Aorta (tissue), 5 donors: ENCODE measurements around the gene CPA3. TPM values are rescaled to one million over a fixed set of nuclear protein-coding genes. Genes with fewer than 3 reads are reported as not detected.

Source experiments
- ATAC-seq: fragments of 200-7000 bp; cut with Tn5 transposase; one replicate; pipeline ENCODE4 v1.9.1; 2022; ENCODE audit warnings: moderate library complexity; ENCODE audit not compliant: low FRiP score
- DNase-seq, 2 donors: peaks; one replicate each; pipeline ENCODE4 v3.0.0-alpha.2; 2020
- H3K27ac ChIP-seq, 2 donors: one replicate each; pipeline ENCODE4 v1.5.1; 2013; ENCODE audit warnings: low read length in 2 of 2, mild to moderate bottlenecking in 2 of 2, moderate library complexity in 2 of 2, control low read depth in 1 of 2, inconsistent platforms in 1 of 2, low read depth in 1 of 2
- H3K27me3 ChIP-seq, 2 donors: one replicate each; pipeline ENCODE4 v1.6.1; 2013; ENCODE audit warnings: control low read depth in 1 of 2, low read length in 1 of 2, mild to moderate bottlenecking in 1 of 2, moderate library complexity in 1 of 2; ENCODE audit not compliant: insufficient read depth in 2 of 2, control insufficient read depth in 1 of 2
- H3K36me3 ChIP-seq, 2 donors: one replicate each; pipeline ENCODE4 v1.6.1; 2013; ENCODE audit warnings: control low read depth in 1 of 2, low read length in 1 of 2, mild to moderate bottlenecking in 1 of 2; ENCODE audit not compliant: insufficient read depth in 2 of 2, control insufficient read depth in 1 of 2
- H3K4me1 ChIP-seq, 2 donors: one replicate each; pipeline ENCODE4 v1.6.1; 2013; ENCODE audit warnings: low read length in 2 of 2, control low read depth in 1 of 2, mild to moderate bottlenecking in 1 of 2, moderate library complexity in 1 of 2; ENCODE audit not compliant: insufficient read depth in 2 of 2, control insufficient read depth in 1 of 2
- H3K4me3 ChIP-seq, 2 donors: one replicate each; pipeline ENCODE4 v1.5.1; 2013; ENCODE audit warnings: low read length in 2 of 2, control low read depth in 1 of 2, mild to moderate bottlenecking in 1 of 2
- H3K9me3 ChIP-seq: one replicate; pipeline ENCODE4 v1.6.1; 2013; ENCODE audit warnings: mild to moderate bottlenecking, low read length; ENCODE audit not compliant: control insufficient read depth
- WGBS, 2 donors: extraction: QIAGEN DNeasy Blood & Tissue Kit; methylation state at CpG; one replicate each; pipeline ENCODE4 v1.1.7; 2013; 5-methylcytosine and 5-hydroxymethylcytosine counted together
- intact Hi-C, 2 donors: fragments of 100-400 bp; cut with DNase I; formaldehyde crosslinking; loops; one replicate each; pipeline versions ENCODE4 v1.14.2 to v1.15.0; 2022
- long read RNA-seq, 2 donors: library from polyadenylated mRNA; unstranded; transcript quantifications; one replicate each; pipeline ENCODE4 v2.0.0, GENCODE V29; 2020 to 2021
- polyA plus RNA-seq, 2 donors: library from polyadenylated mRNA; stranded (reverse); fragments of 200-250 nt; gene quantifications; one replicate each; pipeline ENCODE4 v1.2.3, GENCODE V29; 2013
- total RNA-seq, 2 donors: library from RNA; stranded (reverse); fragmentation: NEBNext Ultra II Directional; extraction: Animal tissue kit (Norgen Biotek cat#: 25700); gene quantifications; one replicate each; pipeline ENCODE4 v1.2.1, GENCODE V29; 2021
- donor health status: healthy with polysubstance abuse.
- donor health status: Bipolar disorder and iron deficiency.
- donor health status: DM: no; HTN: no; CAD: no.
- donor health status: DM: no; HTN: no; CAD: no.
- donor health status: DM: yes; HTN: yes; CAD: no.

The CPA3 gene
- total RNA-seq (10 to 100 TPM in 1 of 2 donors, 1 to 10 TPM in 1; 5.6 to 20.5 TPM), polyA plus RNA-seq (1 to 10 TPM in 1 of 2 donors, under 1 TPM in 1; 0.69 to 2.9 TPM)
- long read RNA-seq, donor 1, result 0 reads
- long read RNA-seq, donor 2, partial matches to known transcripts, result 0 of 1 reads
- long read RNA-seq, donor 2, other reads (novel, unspliced or antisense), result 1 of 1 reads

GRCh38 chr3:148865049-148865448, at the start of gene CPA3:
TSS of gene CPA3 (plus strand) at chr3:148865296. CDS start at chr3:148865308, 12 bp downstream.
- H3K9me3 ChIP-seq, result no peaks in the 10 kb centered on the region
- DNase-seq (no peak), ATAC-seq (no peak)
- WGBS, 2 donors, result 83 to 89% methylated on average over 1 of the region's 1 CpG
- H3K4me3 ChIP-seq, result no peak within 1 kb of the TSS
- H3K27me3 ChIP-seq, result no peaks in the 10 kb centered on the region
- H3K36me3 ChIP-seq, result no peaks in the 10 kb centered on the region
- H3K4me1 ChIP-seq, result no peaks in the 10 kb centered on the region
- H3K27ac ChIP-seq, result no peak within 1 kb of the TSS
- intact Hi-C loops, result no loop called here

GRCh38 chr3:148815316-148816110, 49.6 kb upstream of the CPA3 start:
- Histone ChIP-seq H3K9me3 (no peaks in the 10 kb centered on the region), H3K27me3 (no peaks in the 10 kb centered on the region), H3K4me3 (no peak overlapping the region), H3K36me3 (no peaks in the 10 kb centered on the region), H3K27ac (no peak overlapping the region), H3K4me1 (no peaks in the 10 kb centered on the region)
- DNase-seq, result no peak
- 43 to 49% methylated on average over 11 of the region's 11 CpGs for WGBS, 2 donors
- ATAC-seq, result no peak
- intact Hi-C loops, result no loop called here

- Histone ChIP-seq H3K9me3 (no peaks in the 10 kb centered on the region), H3K27ac (no peak overlapping the region), H3K27me3 (no peaks in the 10 kb centered on the region), H3K4me3 (no peak overlapping the region), H3K4me1 (no peaks in the 10 kb centered on the region), H3K36me3 (no peaks in the 10 kb centered on the region)
- intact Hi-C loops, result no loop called here
- 83 to 91% methylated on average over 2 of the region's 2 CpGs for WGBS, 2 donors
- ATAC-seq, result no peak
- DNase-seq, result no peak
Observed at GRCh38 chr3:148816427-148816826, 48.7 kb upstream of the CPA3 start.

- no peak overlapping the region for H3K27ac ChIP-seq
- H3K4me1 ChIP-seq, result no peaks in the 10 kb centered on the region
- intact Hi-C loops, result no loop called here
- no peaks in the 10 kb centered on the region for H3K27me3 ChIP-seq
- ATAC-seq (no peak), DNase-seq (no peak)
- H3K4me3 ChIP-seq, result no peak overlapping the region
- 11 to 14% methylated on average over 3 of the region's 3 CpGs for WGBS, 2 donors
- no peaks in the 10 kb centered on the region for H3K36me3 ChIP-seq
- no peaks in the 10 kb centered on the region for H3K9me3 ChIP-seq
Observed at GRCh38 chr3:148816981-148817525, 48.0 kb upstream of the CPA3 start.

GRCh38 chr3:148820361-148821245, 44.5 kb upstream of the CPA3 start:
- intact Hi-C loops, result no loop called here
- H3K4me3 ChIP-seq, result no peak overlapping the region
- H3K4me1 ChIP-seq, result no peaks in the 10 kb centered on the region
- no peak overlapping the region for H3K27ac ChIP-seq
- no peaks in the 10 kb centered on the region for H3K27me3 ChIP-seq
- ATAC-seq, result no peak
- H3K9me3 ChIP-seq, result no peaks in the 10 kb centered on the region
- WGBS, 2 donors, result 34 to 50% methylated on average over 7 of the region's 7 CpGs
- H3K36me3 ChIP-seq, result no peaks in the 10 kb centered on the region
- no peak for DNase-seq

GRCh38 chr3:148823026-148823425, 42.1 kb upstream of the CPA3 start:
- Histone ChIP-seq H3K4me1 (no peaks in the 10 kb centered on the region), H3K27ac (no peak overlapping the region), H3K36me3 (no peaks in the 10 kb centered on the region), H3K9me3 (no peaks in the 10 kb centered on the region), H3K4me3 (no peak overlapping the region), H3K27me3 (no peaks in the 10 kb centered on the region)
- ATAC-seq, result no peak
- intact Hi-C loops, result no loop called here
- 38 to 53% methylated on average over 1 of the region's 1 CpG for WGBS, 2 donors
- no peak for DNase-seq

GRCh38 chr3:148825476-148825875, 39.6 kb upstream of the CPA3 start:
- H3K27me3 ChIP-seq, result no peaks in the 10 kb centered on the region
- intact Hi-C loops, result no loop called here
- H3K9me3 ChIP-seq, result no peaks in the 10 kb centered on the region
- H3K4me3 ChIP-seq, result no peak overlapping the region
- no peak for ATAC-seq
- no peak for DNase-seq
- no peaks in the 10 kb centered on the region for H3K36me3 ChIP-seq
- no peak overlapping the region for H3K27ac ChIP-seq
- WGBS, 2 donors, result 85 to 86% methylated on average over 3 of the region's 3 CpGs
- H3K4me1 ChIP-seq, result no peaks in the 10 kb centered on the region

- Histone ChIP-seq H3K27me3 (no peaks in the 10 kb centered on the region), H3K27ac (no peak within 1 kb of the TSS), H3K9me3 (no peaks in the 10 kb centered on the region), H3K4me3 (no peak within 1 kb of the TSS), H3K36me3 (no peaks in the 10 kb centered on the region), H3K4me1 (no peaks in the 10 kb centered on the region)
- intact Hi-C loops, result no loop called here
- DNase-seq, result no peak
- no peak for ATAC-seq
Observed at GRCh38 chr3:148827585-148827984, 37.5 kb upstream of the CPA3 start, which contains the start of gene CPB1. TSS of gene CPB1 (plus strand) at chr3:148827811. CDS start at chr3:148827824, 13 bp downstream.
